GM18861 (cell line): ENCODE results near the gene KLF3.
"Not testable (repeated sequence)": the region's sequence is repeated elsewhere in the genome, so short reads cannot be mapped to it uniquely, and the experiment has no call there.

Source experiments
- ATAC-seq: cut with Tn5 transposase; IDR thresholded peaks from one replicate; pipeline ENCODE4 v1.9.1; 2021; ENCODE audit not compliant: unreplicated experiment

The KLF3 gene

GRCh38 chr4:38663801-38664705, at the start of gene KLF3:
KLF3 (plus strand) TSS chr4:38664199; CDS start chr4:38680626, 16,427 bp downstream.
- ATAC-seq = peak; percentile 49

GRCh38 chr4:38614231-38614630, 49.8 kb upstream of the KLF3 start:
- ATAC-seq = no peak

GRCh38 chr4:38615847-38616246, 48.2 kb upstream of the KLF3 start:
- ATAC-seq = no peak

GRCh38 chr4:38618505-38618904, 45.5 kb upstream of the KLF3 start:
- ATAC-seq = no peak

GRCh38 chr4:38619316-38619715, 44.7 kb upstream of the KLF3 start:
- no peak for ATAC-seq

GRCh38 chr4:38620065-38620464, 43.9 kb upstream of the KLF3 start:
- no peak for ATAC-seq

GRCh38 chr4:38620527-38621027, 43.4 kb upstream of the KLF3 start:
- ATAC-seq = no peak

- ATAC-seq = no peak
These were observed 42.8 kb upstream of the KLF3 start for GRCh38 chr4:38621028-38621684.

- no peak for ATAC-seq
These were observed 42.2 kb upstream of the KLF3 start for GRCh38 chr4:38621831-38622230.

- not testable (repeated sequence) for ATAC-seq
These were observed 41.7 kb upstream of the KLF3 start for GRCh38 chr4:38622340-38622739.

GRCh38 chr4:38623260-38623659, 40.7 kb upstream of the KLF3 start:
- no peak for ATAC-seq

GRCh38 chr4:38624311-38624710, 39.7 kb upstream of the KLF3 start:
- ATAC-seq = no peak

GRCh38 chr4:38625508-38625907, 38.5 kb upstream of the KLF3 start:
- ATAC-seq = no peak

- not testable (repeated sequence) for ATAC-seq
These were observed 37.0 kb upstream of the KLF3 start for GRCh38 chr4:38626901-38627444.

GRCh38 chr4:38630519-38630918, 33.5 kb upstream of the KLF3 start:
- no peak for ATAC-seq

GRCh38 chr4:38634047-38634759, 29.8 kb upstream of the KLF3 start:
- no peak for ATAC-seq

GRCh38 chr4:38639242-38639641, 24.8 kb upstream of the KLF3 start:
- no peak for ATAC-seq

- no peak for ATAC-seq
These were observed 22.2 kb upstream of the KLF3 start for GRCh38 chr4:38641811-38642210.

GRCh38 chr4:38644201-38644600, 19.8 kb upstream of the KLF3 start:
- ATAC-seq = no peak

- ATAC-seq = no peak
These were observed 16.7 kb upstream of the KLF3 start for GRCh38 chr4:38647101-38647819.
